HepG2 (cell line): Measurements from ENCODE around the gene C4orf33.

ENCODE experiments used
- ARID5B ChIP-seq: IDR thresholded peaks from 2 replicates; pipeline ENCODE4 v1.4.0; 2020; ENCODE audit warnings: mild to moderate bottlenecking, missing genetic modification reagents
- CC2D1A ChIP-seq: sonication (generic); formaldehyde crosslinking; IDR thresholded peaks from 2 replicates; pipeline ENCODE4 v1.8.1; 2023; ENCODE audit warnings: mild to moderate bottlenecking, missing genetic modification reagents
- EZH2 ChIP-seq: conservative IDR thresholded peaks from 2 replicates; pipeline ENCODE4 v1.6.1; 2012; ENCODE audit warnings: mild to moderate bottlenecking, low read depth, low read length, moderate library complexity
- GATAD2A ChIP-seq: IDR thresholded peaks from 2 replicates; pipeline ENCODE4 v1.6.1; 2016
- KDM5A ChIP-seq: fragments of 200-600 bp; sonication (generic); IDR thresholded peaks from 2 replicates; pipeline ENCODE4 v1.7.0; 2018; ENCODE audit warnings: antibody characterized with exemption, mild to moderate bottlenecking, low read length, borderline replicate concordance
- MBNL3 ChIP-seq: fragments of 250-450 bp; sonication (Bioruptor Pico); conservative IDR thresholded peaks from 2 replicates; pipeline ENCODE4 v1.8.0; 2022; ENCODE audit warnings: mild to moderate bottlenecking, inconsistent platforms
- MEIS2 ChIP-seq: sonication (generic); formaldehyde crosslinking; IDR thresholded peaks from 2 replicates; pipeline ENCODE4 v1.9.0; 2021; ENCODE audit warnings: mild to moderate bottlenecking, missing genetic modification reagents
- REPIN1 ChIP-seq: sonication (generic); formaldehyde crosslinking; IDR thresholded peaks from 2 replicates; pipeline ENCODE4 v1.8.0; 2022; ENCODE audit warnings: missing genetic modification reagents, low read depth, mild to moderate bottlenecking, borderline replicate concordance
- RFX5 ChIP-seq: IDR thresholded peaks from 2 replicates; pipeline ENCODE4 v1.6.1; 2011; ENCODE audit warnings: low read depth, low read length, improper control_type of control experiment
- SOX6 ChIP-seq, 2 experiments: fragments of 450-650 bp in 1 of 2; sonication (generic) in 1 of 2; formaldehyde crosslinking in 1 of 2; IDR thresholded peaks; 2 replicates each; pipeline versions ENCODE4 v1.4.0 to v1.6.1; 2017 to 2020; ENCODE audit warnings: antibody characterized with exemption in 1 of 2, mild to moderate bottlenecking in 1 of 2, missing genetic modification reagents in 1 of 2
- ZMAT5 ChIP-seq: sonication (generic); formaldehyde crosslinking; IDR thresholded peaks from 2 replicates; pipeline ENCODE4 v1.5.0; 2020; ENCODE audit warnings: mild to moderate bottlenecking, low read depth, missing genetic modification reagents, borderline replicate concordance
- ZNF740 ChIP-seq: sonication (generic); formaldehyde crosslinking; IDR thresholded peaks from 2 replicates; pipeline ENCODE4 v1.4.0; 2020; ENCODE audit warnings: missing genetic modification reagents
- ZNF777 ChIP-seq: sonication (generic); formaldehyde crosslinking; IDR thresholded peaks from 2 replicates; pipeline ENCODE4 v1.4.0; 2020; ENCODE audit warnings: missing genetic modification reagents
- ZNF816 ChIP-seq: sonication (generic); formaldehyde crosslinking; IDR thresholded peaks from 2 replicates; pipeline ENCODE4 v1.8.0; 2022; ENCODE audit warnings: missing genetic modification reagents, mild to moderate bottlenecking, borderline replicate concordance

GRCh38 chr4:129143359-129143758, 47.4 kb downstream of the C4orf33 start:
- no peak for TF ChIP-seq ZNF816 (CRISPR knock-in tag)
- TF ChIP-seq EZH2: no peak
- TF ChIP-seq ZMAT5 (CRISPR knock-in tag): no peak
- TF ChIP-seq MBNL3 (CRISPR knock-in tag): no peak
- TF ChIP-seq GATAD2A (CRISPR knock-in tag): no peak
- TF ChIP-seq REPIN1 (CRISPR knock-in tag): no peak
- no peak for TF ChIP-seq MEIS2
- TF ChIP-seq KDM5A: no peak
- no peak for TF ChIP-seq SOX6 (IDR thresholded peaks at IDR 0.05)
- TF ChIP-seq SOX6 (CRISPR knock-in tag; IDR thresholded peaks at IDR 0.05): no peak
- TF ChIP-seq ZNF740: no peak
- TF ChIP-seq ZNF777 (CRISPR knock-in tag): no peak
- no peak for TF ChIP-seq RFX5
- no peak for TF ChIP-seq CC2D1A
- TF ChIP-seq ARID5B (CRISPR knock-in tag): no peak
